ENCODE measurements around the gene PRR11.

GRCh38 chr17:59172436-59173004 is 17.0 kb downstream of the PRR11 start:
- no peak for TF ChIP-seq ZFX (IDR thresholded peaks at IDR 0.05)
- TF ChIP-seq, protein P1, sequence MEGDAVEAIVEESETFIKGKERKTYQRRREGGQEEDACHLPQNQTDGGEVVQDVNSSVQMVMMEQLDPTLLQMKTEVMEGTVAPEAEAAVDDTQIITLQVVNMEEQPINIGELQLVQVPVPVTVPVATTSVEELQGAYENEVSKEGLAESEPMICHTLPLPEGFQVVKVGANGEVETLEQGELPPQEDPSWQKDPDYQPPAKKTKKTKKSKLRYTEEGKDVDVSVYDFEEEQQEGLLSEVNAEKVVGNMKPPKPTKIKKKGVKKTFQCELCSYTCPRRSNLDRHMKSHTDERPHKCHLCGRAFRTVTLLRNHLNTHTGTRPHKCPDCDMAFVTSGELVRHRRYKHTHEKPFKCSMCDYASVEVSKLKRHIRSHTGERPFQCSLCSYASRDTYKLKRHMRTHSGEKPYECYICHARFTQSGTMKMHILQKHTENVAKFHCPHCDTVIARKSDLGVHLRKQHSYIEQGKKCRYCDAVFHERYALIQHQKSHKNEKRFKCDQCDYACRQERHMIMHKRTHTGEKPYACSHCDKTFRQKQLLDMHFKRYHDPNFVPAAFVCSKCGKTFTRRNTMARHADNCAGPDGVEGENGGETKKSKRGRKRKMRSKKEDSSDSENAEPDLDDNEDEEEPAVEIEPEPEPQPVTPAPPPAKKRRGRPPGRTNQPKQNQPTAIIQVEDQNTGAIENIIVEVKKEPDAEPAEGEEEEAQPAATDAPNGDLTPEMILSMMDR (conservative IDR thresholded peaks at IDR 0.05), result no peak

Measured in C4-2B (cell line).